Activated CD8-positive, alpha-beta memory T cell treated with anti-CD3 and anti-CD28 coated beads, Interleukin-2, amount 50 U/mL, for 1 hour (primary cell): ENCODE measurements around the gene HRCT1.

Experiments
- DNase-seq: peaks from one replicate; pipeline ENCODE4 v3.0.0-alpha.2; 2020; ENCODE audit errors: extremely low read depth

Gene HRCT1

GRCh38 chr9:35942286-35942685 is 36.3 kb downstream of the HRCT1 start:
- DNase-seq, result no peak

DNA sequence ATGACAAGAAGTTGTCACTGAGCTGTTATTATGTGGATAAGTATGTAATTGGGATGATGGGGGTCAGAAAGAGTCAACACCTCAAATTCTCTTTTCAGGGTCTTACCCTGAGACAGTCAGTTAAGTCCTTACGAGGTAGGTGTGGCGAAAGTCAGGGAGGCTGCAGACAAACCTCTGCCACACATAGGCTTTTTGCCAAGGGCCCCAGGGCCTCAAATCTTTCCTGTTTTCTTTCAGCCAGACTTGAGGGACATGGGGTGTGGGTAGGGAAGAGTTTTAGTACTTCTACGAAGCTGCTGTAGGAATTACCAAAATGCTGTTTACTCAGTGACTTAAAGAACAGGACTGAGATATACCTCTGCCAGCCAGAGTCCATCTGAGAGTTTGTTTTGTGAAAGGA is 38.2 kb downstream of the HRCT1 start:
- no peak for DNase-seq

DNA sequence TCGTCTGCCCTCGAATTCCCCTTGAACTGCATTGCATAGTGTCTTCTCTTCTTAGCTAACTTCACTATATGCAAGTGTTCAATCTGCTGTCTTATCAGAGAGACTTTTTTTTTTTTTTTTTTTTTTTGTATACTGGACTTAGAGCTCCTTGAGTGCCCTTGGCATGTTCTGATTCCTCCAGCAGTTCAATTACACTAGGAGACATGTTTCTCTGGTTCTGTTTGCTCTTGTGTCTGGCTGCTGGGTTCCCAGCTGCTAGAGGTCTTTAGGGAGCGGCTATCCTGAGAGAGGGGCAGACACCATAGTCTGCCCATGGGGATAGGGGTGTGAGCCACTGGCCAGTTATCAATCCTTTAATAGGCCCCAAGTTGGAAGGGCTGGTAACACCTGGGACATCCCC is 38.8 kb downstream of the HRCT1 start:
- DNase-seq, result no peak

- DNase-seq, result peak; percentile 10
Observed at GRCh38 chr9:35945341-35946018, 39.5 kb downstream of the HRCT1 start.

DNA sequence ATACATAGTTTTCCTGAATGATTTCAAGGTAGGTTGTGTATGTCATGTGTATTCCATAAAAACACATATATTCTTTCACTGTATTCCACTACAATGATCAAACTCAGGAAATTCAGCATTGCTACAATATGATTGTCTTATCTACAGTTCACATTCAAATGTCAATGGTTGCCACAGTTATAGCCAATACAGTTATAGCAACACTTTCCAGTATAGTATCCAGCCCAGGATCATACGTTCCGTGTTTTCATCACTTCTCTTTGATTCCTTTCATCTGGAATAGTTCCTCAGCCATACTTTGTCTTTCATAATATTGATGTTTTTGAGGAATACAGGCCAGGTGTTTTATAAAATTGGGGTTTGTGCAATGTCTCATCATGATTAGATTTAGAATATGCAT is 42.4 kb downstream of the HRCT1 start:
- no peak for DNase-seq

- DNase-seq, result no peak
Observed at GRCh38 chr9:35948901-35949318, 42.9 kb downstream of the HRCT1 start.

DNA sequence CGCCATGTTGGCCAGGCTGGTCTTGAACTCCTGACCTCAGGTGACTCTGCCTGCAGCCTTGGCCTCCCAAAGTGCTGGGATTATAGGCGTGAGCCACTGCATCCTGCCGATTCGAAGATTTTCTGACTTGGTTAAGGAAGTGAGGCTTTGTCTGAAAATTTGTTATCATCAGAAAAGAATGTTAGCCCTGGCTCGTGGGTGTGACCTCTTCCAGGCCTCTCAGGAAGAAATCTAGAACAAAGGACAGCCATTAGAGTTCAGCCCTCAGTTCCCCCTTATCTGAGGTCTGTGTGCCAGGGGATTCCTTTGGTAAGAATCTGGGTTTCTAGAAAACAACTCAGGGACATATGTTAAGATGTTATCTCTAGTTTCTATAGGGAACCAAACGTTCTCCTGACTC is 45.7 kb downstream of the HRCT1 start:
- no peak for DNase-seq

DNA sequence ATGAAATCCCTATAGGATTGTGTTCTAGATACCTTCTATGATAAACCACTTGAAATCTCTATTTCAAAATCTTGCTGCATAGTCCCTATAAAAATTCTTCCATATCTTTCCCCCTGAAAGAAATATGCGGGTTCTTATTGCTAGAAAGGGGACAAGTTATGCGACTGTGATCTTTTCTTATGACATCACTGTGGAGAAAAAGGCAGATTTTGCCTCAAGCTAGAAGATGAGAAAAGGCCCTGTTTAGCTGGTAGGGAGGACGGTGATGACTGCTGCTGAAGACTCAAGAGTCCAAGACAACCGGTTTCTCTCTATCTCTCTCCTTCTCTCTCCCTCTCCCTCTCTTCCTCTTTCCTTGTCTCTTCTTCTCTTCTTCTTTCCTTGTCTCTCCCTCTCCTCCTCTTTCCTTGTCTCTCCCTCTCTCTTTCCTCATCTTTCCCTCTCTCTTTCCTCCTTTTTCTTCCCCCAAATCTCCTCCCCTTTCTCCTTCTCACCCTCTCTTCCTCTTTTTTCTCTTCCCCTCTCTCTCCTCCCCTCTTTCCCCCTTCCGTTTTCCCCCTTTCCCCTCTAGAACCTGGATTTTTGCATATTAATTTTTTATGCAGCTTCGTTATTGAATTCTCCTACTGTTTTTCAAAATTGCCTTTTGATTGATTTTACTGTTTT is 46.7 kb downstream of the HRCT1 start:
- no peak for DNase-seq

- DNase-seq, result no peak
Observed at GRCh38 chr9:35954942-35955546, 49.0 kb downstream of the HRCT1 start.

- no peak for DNase-seq
Observed at GRCh38 chr9:35956651-35957050, 50.6 kb downstream of the HRCT1 start.
